GM21717 (cell line): ENCODE measurements around the gene SLC22A2.
"Not testable (repeated sequence)": the region's sequence is repeated elsewhere in the genome, so short reads cannot be mapped to it uniquely, and the experiment has no call there.

Experiments used
- ATAC-seq: cut with Tn5 transposase; IDR thresholded peaks from one replicate; pipeline ENCODE4 v1.9.1; 2021; ENCODE audit warnings: mild to moderate bottlenecking, moderate library complexity; ENCODE audit not compliant: unreplicated experiment

SLC22A2 gene

GRCh38 chr6:160258346-160259142 is at the start of gene SLC22A2:
SLC22A2 (minus strand) TSS chr6:160258821; CDS start chr6:160258757, 64 bp downstream.
- no peak for ATAC-seq

DNA sequence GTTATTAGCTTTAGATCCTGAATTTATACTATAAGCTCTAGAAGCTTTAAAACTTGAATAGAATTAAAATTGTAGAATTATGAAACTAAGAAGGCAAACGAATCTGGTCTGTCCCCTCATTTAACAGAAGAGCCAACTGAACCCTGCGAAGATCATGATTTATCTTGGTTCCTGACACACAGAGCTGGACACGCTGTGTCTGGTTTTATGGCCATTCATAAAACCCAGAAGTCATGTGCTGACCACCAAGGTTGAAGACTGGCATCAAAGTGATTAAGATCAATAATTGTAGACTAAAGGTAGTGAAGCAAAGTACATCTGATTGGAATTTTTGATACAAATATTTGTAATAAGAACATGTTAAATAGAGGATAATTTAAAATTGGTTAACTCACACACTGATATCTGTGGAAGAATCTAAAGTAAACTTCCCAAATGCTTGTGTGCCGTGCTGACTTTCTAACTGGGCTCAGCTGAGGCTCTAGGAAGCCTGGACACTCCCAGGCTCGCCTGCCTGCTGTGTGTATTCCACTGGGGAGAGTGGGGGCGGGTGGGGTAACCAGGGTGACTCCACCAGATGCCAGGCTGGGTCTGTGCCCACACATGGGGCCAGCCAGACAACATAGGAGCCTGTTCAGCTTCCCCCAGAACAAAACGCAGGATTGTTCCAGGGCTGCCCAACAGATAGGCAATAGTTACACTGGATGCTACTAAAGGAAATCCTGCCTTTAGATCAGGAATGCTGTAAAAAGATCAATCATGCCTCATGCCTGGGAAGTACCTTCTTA is 47.5 kb upstream of the SLC22A2 start:
- no peak for ATAC-seq

GRCh38 chr6:160303806-160304205 is 45.2 kb upstream of the SLC22A2 start:
- ATAC-seq: no peak

GRCh38 chr6:160302431-160303082 is 43.9 kb upstream of the SLC22A2 start:
- not testable (repeated sequence) for ATAC-seq

DNA sequence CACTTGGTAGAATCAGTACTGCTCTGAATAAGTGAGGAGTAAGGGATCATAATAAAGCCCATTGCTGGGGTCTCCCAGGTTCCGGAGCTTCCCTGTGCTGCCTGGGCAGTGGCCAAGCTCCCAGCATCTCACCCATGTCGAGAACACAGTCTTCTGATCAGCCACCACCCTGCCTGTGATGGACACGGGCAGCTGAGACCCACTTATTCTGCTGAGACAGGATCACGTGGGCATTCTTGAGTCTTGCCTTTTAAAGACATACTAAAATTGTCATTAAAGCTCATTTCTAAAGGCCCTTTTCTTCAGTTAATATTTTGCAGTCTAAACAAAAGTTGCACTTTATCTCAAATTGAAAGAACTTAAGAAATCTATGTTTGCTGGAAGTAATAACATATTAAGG is 42.7 kb upstream of the SLC22A2 start:
- ATAC-seq: no peak

- no peak for ATAC-seq
Measured at GRCh38 chr6:160300076-160300695, 41.6 kb upstream of the SLC22A2 start.

DNA sequence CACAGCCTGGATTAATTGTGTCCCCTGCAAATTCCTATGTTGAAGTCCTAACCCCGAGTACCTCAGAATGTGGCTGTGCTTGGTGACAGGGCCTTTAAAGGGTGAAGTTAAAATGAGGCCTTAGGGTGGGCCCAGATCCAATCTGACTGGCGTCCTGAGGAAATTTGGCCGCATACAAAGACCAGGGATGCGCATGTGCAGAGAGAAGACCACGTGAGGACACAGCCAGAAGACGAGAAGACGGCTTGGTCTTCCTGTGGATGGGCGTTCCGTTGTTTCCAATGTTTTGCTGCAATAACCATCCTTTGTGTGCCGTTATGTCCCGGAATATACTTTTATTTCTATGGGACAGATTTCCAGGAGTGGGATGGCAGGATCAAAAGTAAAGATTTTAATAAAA is 40.9 kb upstream of the SLC22A2 start:
- no peak for ATAC-seq

GRCh38 chr6:160298121-160298520 is 39.5 kb upstream of the SLC22A2 start:
- no peak for ATAC-seq

- no peak for ATAC-seq
Measured at GRCh38 chr6:160297310-160297709, 38.7 kb upstream of the SLC22A2 start.

DNA sequence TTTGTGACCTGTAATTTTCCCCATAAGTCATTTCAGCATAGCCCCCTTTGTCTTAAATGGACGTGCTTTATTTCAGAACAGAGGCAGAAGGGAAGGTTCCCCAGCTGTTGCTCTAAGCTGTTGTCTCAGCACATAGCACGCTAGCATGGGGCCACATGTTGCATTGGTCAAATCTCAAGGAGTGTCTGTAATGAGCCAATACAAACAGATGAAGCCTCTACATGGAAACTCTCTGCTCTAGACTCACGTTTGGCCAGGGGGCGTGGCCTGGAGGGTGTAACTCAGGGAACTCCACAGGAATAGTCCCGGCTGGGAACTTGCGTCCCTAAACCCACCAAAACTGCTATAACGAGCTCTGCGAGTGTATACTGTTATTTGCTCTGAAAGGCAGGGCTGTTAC is 35.2 kb upstream of the SLC22A2 start:
- no peak for ATAC-seq

GRCh38 chr6:160285541-160286105 is 27.0 kb upstream of the SLC22A2 start:
- no peak for ATAC-seq

- no peak for ATAC-seq
Measured at GRCh38 chr6:160284575-160284974, 26.0 kb upstream of the SLC22A2 start.

DNA sequence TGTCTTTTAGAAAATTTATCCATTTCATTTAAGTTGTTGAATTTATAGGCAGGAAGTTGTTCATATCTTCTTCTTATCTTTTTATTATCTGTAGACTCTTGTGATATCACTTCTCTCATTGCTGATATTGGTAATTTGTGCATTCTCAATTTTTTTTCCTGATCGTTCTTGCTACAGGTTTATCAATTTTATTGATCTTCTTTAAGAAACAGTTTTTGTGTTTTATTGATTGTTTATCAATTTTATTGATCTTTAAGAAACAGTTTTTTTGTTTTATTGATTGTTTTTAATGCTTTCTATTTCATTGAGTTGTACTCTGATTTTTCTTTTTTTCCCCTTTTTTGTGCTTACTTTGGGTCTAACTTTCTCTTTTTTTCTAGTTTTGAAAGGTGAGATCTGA is 23.8 kb upstream of the SLC22A2 start:
- no peak for ATAC-seq

DNA sequence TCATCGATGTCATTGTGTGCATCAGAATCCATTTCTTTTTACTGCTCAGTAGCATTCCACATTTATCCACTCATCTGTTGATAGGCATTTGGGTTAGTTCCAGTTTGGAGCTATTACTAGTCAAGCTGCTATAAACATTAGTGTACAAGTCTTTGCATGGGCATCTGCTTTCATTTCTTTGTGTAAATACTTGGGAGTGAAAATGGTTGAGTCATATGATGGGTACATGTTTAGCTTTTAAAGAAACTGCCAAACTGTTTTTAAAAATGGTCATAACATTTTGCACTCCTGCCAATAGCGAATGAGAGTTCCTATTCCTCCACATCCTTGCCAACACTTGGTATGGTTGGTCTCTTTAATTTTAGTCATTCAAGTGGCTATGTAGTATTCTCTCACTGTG is 21.2 kb upstream of the SLC22A2 start:
- ATAC-seq: no peak

DNA sequence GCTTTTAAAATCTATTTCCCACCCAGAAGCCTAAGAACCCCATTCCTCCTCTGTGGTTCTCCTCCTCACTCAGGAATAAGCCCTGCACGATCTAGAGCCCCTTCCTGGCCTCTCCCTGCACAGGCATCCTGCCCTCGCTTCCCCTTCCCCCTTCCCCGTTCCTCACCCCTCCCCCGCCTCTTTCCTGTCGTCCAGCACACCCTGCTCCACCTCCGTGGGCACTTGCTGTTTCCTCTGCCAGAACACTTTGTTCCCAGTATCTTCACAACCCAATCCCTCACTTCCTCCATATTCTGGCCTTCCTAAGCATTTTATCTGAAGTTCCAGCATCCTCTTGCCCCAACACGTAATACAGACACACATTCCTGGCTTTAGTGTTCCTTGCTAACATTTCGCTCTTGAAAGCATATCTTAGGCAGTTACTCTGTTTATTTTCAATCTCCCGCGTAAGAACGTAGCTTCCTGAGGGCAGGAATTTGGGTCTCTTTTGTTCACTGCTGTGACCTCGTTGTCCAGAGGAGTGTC is 20.2 kb upstream of the SLC22A2 start:
- no peak for ATAC-seq

GRCh38 chr6:160278311-160278710 is 19.7 kb upstream of the SLC22A2 start:
- no peak for ATAC-seq

GRCh38 chr6:160277546-160277945 is 18.9 kb upstream of the SLC22A2 start:
- no peak for ATAC-seq

DNA sequence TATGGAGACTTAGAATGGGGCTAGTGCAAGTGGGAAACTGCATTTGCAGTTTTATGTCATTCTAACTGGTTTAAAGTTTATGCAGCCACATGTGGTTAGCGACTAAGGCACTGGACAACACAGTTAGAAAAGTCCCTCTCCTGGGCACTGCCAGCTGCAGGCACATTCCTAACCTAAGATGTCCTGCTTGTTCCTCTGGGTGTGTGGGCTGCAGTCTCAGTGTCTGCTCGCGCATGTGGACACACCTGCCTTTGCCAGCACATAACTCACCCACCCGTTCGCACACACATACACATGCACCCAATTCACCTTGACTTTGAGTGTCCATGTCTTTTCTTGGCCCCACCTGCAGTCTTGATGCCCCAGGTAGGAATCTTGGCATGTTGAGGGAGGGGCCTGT is 18.5 kb upstream of the SLC22A2 start:
- no peak for ATAC-seq

- ATAC-seq: no peak
Measured at GRCh38 chr6:160276126-160276525, 17.5 kb upstream of the SLC22A2 start.

DNA sequence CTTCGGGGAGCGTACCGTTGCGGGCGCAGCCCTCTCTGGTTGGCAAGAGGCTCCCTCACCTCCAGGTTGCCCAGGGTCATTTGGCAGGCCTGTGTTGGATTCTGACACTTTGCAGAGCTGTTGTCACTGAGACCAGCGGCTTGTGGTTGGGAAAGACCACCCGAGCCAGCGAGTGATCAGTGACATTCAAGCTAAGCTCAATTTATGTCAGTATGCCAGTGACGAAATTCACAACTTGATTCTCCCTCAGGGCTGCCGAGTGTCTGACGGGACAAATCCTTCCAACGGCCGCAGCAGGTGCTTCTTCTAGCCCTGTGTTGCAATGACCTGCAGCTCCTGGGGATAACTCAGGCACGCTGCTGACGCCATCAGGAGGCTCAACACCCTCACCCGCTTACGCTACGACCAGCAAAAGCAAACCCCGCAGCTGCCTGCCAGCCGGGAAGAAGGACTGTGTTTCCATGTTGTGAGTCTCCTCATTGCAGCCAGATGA is 16.9 kb upstream of the SLC22A2 start:
- no peak for ATAC-seq
